Erythroblast (primary cell): ENCODE measurements around the gene MMP19.

Source experiments
- GATA1 ChIP-seq: IDR thresholded peaks from 2 replicates; pipeline ENCODE4 v1.6.1; 2011; ENCODE audit warnings: low read depth, mild to moderate bottlenecking, control low read depth, low read length, moderate library complexity
- POLR2A ChIP-seq: IDR thresholded peaks from 2 replicates; pipeline ENCODE4 v1.6.1; 2011; ENCODE audit warnings: mild to moderate bottlenecking, low read length

DNA sequence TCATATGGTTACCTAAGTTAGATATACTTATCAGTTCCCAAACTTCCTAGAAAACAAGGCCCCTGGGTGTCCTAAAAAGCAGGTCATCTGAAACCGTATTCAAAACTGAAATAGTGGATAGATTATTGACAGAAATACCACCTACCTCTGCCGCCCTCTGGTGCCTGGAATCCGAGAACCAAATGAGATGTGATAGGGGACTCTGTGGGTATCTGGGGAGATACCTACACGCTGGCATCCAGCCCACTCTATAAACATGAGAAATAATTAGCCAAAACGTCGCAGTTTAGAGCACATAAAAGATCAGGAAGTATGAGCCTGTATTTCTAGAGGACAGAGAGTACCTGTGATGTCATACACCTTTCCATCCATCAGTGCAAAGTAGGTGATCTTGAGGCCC lies 20.5 kb downstream of the MMP19 start:
- peak; percentile 8 for TF ChIP-seq POLR2A
- no peak for TF ChIP-seq GATA1
